Spleen (tissue), 11 donors: ENCODE measurements around the gene PURB. TPM values are rescaled to one million over a fixed set of nuclear protein-coding genes. Genes with fewer than 3 reads are reported as not detected.

ENCODE experiments used
- DNase-seq: peaks from one replicate; pipeline ENCODE4 v3.0.0-alpha.2; 2020
- H3K27ac ChIP-seq, 8 donors: fragments of 200-600 bp; sonication (generic) in 7 of 8; 1 replicate in 4 of 8; 2 replicates in 4 of 8; pipeline versions ENCODE4 v1.5.0 to v1.8.0; 2016 to 2021; ENCODE audit warnings: inconsistent platforms in 4 of 8, mild to moderate bottlenecking in 4 of 8, moderate library complexity in 1 of 8
- H3K27me3 ChIP-seq, 7 donors: fragments of 200-600 bp; sonication (generic) in 6 of 7; replicated peaks in 1 of 7; 1 replicate in 4 of 7; 2 replicates in 3 of 7; pipeline versions ENCODE4 v1.5.0 to v1.8.0; 2016 to 2021; ENCODE audit warnings: inconsistent platforms in 3 of 7, mild to moderate bottlenecking in 1 of 7
- H3K36me3 ChIP-seq, 6 donors: fragments of 200-600 bp; sonication (generic) in 5 of 6; 1 replicate in 4 of 6; 2 replicates in 2 of 6; pipeline versions ENCODE4 v1.5.0 to v1.8.0; 2016 to 2021; ENCODE audit warnings: inconsistent platforms in 2 of 6
- H3K4me1 ChIP-seq, 6 donors: fragments of 200-600 bp; sonication (generic) in 5 of 6; 1 replicate in 3 of 6; 2 replicates in 3 of 6; pipeline versions ENCODE4 v1.5.0 to v1.8.0; 2016 to 2021; ENCODE audit warnings: inconsistent platforms in 3 of 6
- H3K4me3 ChIP-seq, 8 donors: fragments of 200-600 bp; sonication (generic) in 7 of 8; 1 replicate in 4 of 8; 2 replicates in 4 of 8; pipeline versions ENCODE4 v1.5.0 to v1.8.0; 2016 to 2021; ENCODE audit warnings: inconsistent platforms in 4 of 8, mild to moderate bottlenecking in 4 of 8, moderate library complexity in 2 of 8
- H3K9me3 ChIP-seq, 8 donors: fragments of 200-600 bp; sonication (generic) in 7 of 8; 1 replicate in 4 of 8; 2 replicates in 4 of 8; pipeline versions ENCODE4 v1.5.0 to v1.8.0; 2016 to 2021; ENCODE audit warnings: inconsistent platforms in 4 of 8
- POLR2A ChIP-seq, 3 donors: fragments of 450-650 bp; IDR thresholded peaks; one replicate each; pipeline ENCODE4 v1.5.1; 2017; ENCODE audit warnings: antibody characterized with exemption in 3 of 3, mild to moderate bottlenecking in 1 of 3
- POLR2AphosphoS5 ChIP-seq, 3 donors: sonication (generic); formaldehyde crosslinking; IDR thresholded peaks; one replicate each; pipeline ENCODE4 v1.5.1; 2017; ENCODE audit warnings: antibody characterized with exemption in 3 of 3
- WGBS, 5 donors: extraction: QIAGEN DNeasy Blood & Tissue Kit in 3 of 5; methylation state at CpG; one replicate each; pipeline versions ENCODE4 v1.1.5 to v1.1.7; 2013 to 2018; 5-methylcytosine and 5-hydroxymethylcytosine counted together
- intact Hi-C: fragments of 100-400 bp; cut with DNase I; formaldehyde crosslinking; loops from one replicate; pipeline ENCODE4 v1.15.0; 2023; ENCODE audit warnings: low total_unique reads
- polyA plus RNA-seq, 3 donors: library from polyadenylated mRNA; stranded (reverse); fragments of 200-250 nt; gene quantifications; one replicate each; pipeline ENCODE4 v1.2.1, GENCODE V29; 2013
- total RNA-seq, 7 donors: library from RNA; depleted of rRNA in 3 of 7; stranded (reverse); fragments of >200 nt in 3 of 7; fragmentation: NEBNext Ultra II Directional in 4 of 7; extraction: Animal tissue kit (Norgen Biotek cat#: 25700) in 4 of 7; gene quantifications; one replicate each; pipeline versions ENCODE4 v1.1.0 to v1.2.1, GENCODE V29; 2016 to 2021
- TF ChIP-seq, protein P1 (sequence below), 11 experiments: fragments of 200-600 bp in 7 of 11; fragments of 450-650 bp in 4 of 11; sonication (generic) in 4 of 11; IDR thresholded peaks in 8 of 11; conservative IDR thresholded peaks in 3 of 11; 1 replicate in 7 of 11; 2 replicates in 4 of 11; pipeline versions ENCODE4 v1.4.0 to v1.8.0; 2016 to 2021; ENCODE audit warnings: antibody characterized with exemption in 11 of 11, inconsistent platforms in 4 of 11, mild to moderate bottlenecking in 1 of 11
- donor health status: healthy with polysubstance abuse.
- donor health status: DM: no; HTN: no; CAD: no; lungs with moderate emphysema.
- donor health status: DM: no; HTN: no; CAD: no.
- donor health status: Bipolar disorder and iron deficiency.
- donor health status: healthy.
- donor health status: DM: no; HTN: no; CAD: no.
- donor health status: DM: yes; HTN: yes; CAD: no.

PURB gene
- total and polyA plus RNA-seq, 10 donors, result 6.0 to 25.4 (median 20.5) TPM

DNA sequence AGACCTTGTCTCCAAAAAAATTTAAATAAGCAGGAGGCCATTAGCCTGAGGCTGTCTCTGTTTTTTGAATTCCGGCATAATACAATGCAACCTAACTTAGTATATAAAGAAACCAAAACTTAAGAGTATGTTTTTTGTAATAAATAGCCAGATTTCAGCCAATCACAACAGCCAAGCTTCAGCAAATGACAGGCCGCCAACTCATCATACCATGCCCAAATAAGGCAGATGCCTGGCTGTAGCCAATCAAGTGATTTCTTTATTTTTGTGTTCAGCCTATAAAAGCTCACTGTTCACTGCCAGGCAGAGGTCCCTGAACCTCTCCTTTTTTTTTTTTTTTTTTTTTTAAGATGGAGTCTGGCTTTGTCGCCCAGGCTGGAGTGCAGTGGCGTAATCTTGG lies 12.7 kb upstream of the PURB start:
- DNase-seq, result no peak
- intact Hi-C loops, result no loop called here
- TF ChIP-seq POLR2AphosphoS5 (IDR thresholded peaks at IDR 0.05), result no peak
- no peak for TF ChIP-seq POLR2A (IDR thresholded peaks at IDR 0.05)
- TF ChIP-seq, protein P1, sequence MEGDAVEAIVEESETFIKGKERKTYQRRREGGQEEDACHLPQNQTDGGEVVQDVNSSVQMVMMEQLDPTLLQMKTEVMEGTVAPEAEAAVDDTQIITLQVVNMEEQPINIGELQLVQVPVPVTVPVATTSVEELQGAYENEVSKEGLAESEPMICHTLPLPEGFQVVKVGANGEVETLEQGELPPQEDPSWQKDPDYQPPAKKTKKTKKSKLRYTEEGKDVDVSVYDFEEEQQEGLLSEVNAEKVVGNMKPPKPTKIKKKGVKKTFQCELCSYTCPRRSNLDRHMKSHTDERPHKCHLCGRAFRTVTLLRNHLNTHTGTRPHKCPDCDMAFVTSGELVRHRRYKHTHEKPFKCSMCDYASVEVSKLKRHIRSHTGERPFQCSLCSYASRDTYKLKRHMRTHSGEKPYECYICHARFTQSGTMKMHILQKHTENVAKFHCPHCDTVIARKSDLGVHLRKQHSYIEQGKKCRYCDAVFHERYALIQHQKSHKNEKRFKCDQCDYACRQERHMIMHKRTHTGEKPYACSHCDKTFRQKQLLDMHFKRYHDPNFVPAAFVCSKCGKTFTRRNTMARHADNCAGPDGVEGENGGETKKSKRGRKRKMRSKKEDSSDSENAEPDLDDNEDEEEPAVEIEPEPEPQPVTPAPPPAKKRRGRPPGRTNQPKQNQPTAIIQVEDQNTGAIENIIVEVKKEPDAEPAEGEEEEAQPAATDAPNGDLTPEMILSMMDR (IDR thresholded peaks at IDR 0.05 in 8 of 11, conservative IDR thresholded peaks at IDR 0.05 in 3 of 11), result no peak
- Histone ChIP-seq H3K9me3 (no peaks in the 10 kb centered on the region), H3K4me1 (peaks cover 0 to 5% (median 0%) of the 10 kb centered on the region in 6 donors), H3K4me3 (no peak overlapping the region), H3K27ac (no peak overlapping the region), H3K27me3 (no peaks in the 10 kb centered on the region), H3K36me3 (no peaks in the 10 kb centered on the region)
- WGBS, 5 donors, result 90 to 99% (median 96%) methylated on average over 4 of the region's 4 CpGs

DNA sequence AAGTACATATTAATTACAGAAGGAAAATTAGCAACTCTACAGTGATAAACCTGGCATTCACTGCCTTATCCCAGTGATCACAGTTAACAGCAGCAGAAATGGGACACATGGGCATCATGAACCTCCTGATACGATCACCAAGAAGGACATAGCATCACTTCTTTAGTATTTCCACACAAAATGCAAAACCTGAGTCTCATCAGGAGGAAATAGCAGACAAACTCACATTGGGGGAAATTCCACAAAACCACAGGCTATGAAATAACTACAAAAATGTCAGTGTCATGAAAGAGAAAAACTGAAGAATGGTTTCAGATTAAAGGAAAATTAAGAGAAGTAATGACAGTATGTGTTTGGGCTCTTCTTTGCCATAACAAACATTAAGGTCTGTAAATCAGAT lies 12.0 kb upstream of the PURB start:
- H3K4me1 ChIP-seq, result peaks cover 0 to 5% (median 0%) of the 10 kb centered on the region in 6 donors
- TF ChIP-seq, protein P1 (IDR thresholded peaks at IDR 0.05 in 8 of 11, conservative IDR thresholded peaks at IDR 0.05 in 3 of 11), result no peak
- no peak for TF ChIP-seq POLR2AphosphoS5 (IDR thresholded peaks at IDR 0.05)
- TF ChIP-seq POLR2A (IDR thresholded peaks at IDR 0.05), result no peak
- H3K9me3 ChIP-seq, result no peaks in the 10 kb centered on the region
- no peaks in the 10 kb centered on the region for H3K36me3 ChIP-seq
- no peak for DNase-seq
- no peaks in the 10 kb centered on the region for H3K27me3 ChIP-seq
- 34 to 79% (median 58%) methylated on average over 1 of the region's 1 CpG for WGBS, 5 donors
- H3K4me3 ChIP-seq, result no peak overlapping the region
- no peak overlapping the region for H3K27ac ChIP-seq
- intact Hi-C loops, result no loop called here

DNA sequence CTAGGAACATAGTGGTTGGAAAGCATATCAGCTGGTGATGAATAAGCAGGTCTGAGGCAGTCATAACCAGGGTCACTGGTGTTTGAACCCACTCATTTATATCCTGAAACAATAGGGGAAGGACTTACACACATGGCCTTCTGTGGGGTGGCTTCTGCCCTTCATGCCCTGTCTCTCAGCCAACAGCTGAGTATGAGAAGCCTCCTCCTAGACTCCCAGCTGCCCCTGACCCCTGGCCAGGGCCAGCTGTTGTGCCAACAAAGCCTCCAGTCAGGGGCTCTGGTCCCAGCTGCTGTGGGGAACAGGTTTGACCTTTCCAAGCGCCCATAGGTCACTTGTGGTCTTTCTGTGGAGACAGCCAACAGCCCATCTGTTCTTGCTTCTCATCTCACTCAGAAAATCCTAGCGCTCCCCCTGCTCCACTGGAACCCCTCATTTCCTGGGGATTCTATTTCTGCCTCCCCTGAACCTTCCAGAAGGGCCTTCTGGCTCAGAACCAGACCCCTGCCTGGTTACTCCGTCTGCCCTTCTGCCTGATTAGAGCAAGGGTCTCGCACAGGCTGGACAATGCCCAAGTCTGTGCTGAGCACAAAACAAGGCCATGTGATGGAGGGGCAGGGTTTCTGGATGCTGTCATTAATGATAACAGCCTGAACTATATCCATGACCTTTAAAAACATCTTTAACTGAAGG lies 9.7 kb upstream of the PURB start:
- TF ChIP-seq, protein P1 (IDR thresholded peaks at IDR 0.05 in 8 of 11, conservative IDR thresholded peaks at IDR 0.05 in 3 of 11), result no peak
- TF ChIP-seq POLR2AphosphoS5 (IDR thresholded peaks at IDR 0.05) (no peak), POLR2A (IDR thresholded peaks at IDR 0.05) (no peak)
- no peaks in the 10 kb centered on the region for H3K36me3 ChIP-seq
- DNase-seq, result no peak
- peaks cover 0 to 18% (median 0%) of the 10 kb centered on the region in 6 donors for H3K4me1 ChIP-seq
- intact Hi-C loops, result no loop called here
- peak overlapping the region in 1 of 8 donors; percentile 51 for H3K27ac ChIP-seq
- 59 to 74% (median 70%) methylated on average over 4 of the region's 4 CpGs for WGBS, 5 donors
- no peaks in the 10 kb centered on the region for H3K27me3 ChIP-seq
- no peaks in the 10 kb centered on the region for H3K9me3 ChIP-seq
- H3K4me3 ChIP-seq, result no peak overlapping the region

DNA sequence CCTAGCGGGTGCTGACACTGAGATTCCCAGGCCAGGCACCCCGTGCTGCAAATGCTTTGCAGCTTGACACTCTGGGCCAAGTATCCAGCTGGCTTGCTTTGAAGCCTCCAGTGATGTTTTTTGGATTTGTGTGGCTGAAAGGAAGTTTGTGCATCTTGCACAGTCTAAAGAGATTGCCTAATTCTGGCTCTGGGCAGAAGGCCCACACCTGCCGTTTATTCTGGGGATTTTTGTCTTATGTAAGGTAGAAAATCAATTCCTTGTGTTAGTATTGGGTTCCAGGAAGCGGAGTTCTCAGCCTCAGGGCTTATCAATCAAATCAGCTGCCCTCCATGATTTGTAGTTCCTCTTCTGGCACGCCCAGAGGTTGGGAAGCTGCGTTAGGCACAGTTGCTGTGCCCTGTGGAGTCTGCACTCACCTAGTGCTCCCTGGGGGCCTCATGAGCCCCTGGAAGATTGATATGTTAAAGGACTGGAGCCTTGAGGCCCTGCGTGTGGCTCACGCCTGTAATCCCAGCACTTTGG lies 8.4 kb upstream of the PURB start:
- no peaks in the 10 kb centered on the region for H3K9me3 ChIP-seq
- peaks cover 0 to 18% (median 0%) of the 10 kb centered on the region in 6 donors for H3K4me1 ChIP-seq
- 66 to 79% (median 68%) methylated on average over 8 of the region's 8 CpGs for WGBS, 5 donors
- no peaks in the 10 kb centered on the region for H3K36me3 ChIP-seq
- no peak overlapping the region for H3K27ac ChIP-seq
- no peaks in the 10 kb centered on the region for H3K27me3 ChIP-seq
- no peak overlapping the region for H3K4me3 ChIP-seq
- DNase-seq, result no peak
- TF ChIP-seq POLR2A (IDR thresholded peaks at IDR 0.05) (no peak), POLR2AphosphoS5 (IDR thresholded peaks at IDR 0.05) (no peak)
- TF ChIP-seq, protein P1 (IDR thresholded peaks at IDR 0.05 in 8 of 11, conservative IDR thresholded peaks at IDR 0.05 in 3 of 11), result no peak
- intact Hi-C loops, result no loop called here
